Measurements from ENCODE around the gene USH2A.

DNA sequence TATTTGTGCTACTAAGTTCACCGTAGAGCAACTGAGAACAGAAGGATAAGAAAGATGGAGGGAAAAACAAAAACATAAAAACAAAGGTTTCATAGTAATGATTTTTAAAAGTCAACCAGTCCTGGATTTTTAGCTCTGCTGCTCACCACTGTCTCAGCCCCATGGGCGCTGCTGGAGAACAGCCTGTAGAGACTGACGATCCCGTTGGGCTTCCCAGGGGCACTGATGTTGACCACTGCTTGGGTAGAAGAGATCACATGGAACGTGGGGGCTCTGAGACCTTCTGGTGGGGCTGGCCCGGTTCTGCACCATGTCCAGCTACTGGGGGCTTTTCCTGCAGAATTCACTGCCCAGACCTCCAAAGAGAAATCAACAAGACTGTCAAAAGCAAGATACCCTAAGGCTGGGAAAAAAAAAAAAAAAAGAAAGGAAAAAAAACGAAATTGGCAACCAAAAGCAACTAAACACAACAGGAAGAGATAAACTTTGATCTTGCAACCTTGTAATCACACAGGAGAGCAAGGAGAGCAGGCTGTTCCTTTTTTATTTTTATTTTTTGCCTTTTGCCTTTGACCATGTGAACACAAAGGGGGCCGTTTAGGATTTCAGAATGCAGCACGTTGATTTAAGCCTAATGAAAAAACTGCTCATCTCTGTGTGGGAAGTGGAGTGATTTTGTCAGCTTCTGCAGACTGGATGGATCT is 772.6 kb downstream of the USH2A start:
- TF ChIP-seq, protein P1, sequence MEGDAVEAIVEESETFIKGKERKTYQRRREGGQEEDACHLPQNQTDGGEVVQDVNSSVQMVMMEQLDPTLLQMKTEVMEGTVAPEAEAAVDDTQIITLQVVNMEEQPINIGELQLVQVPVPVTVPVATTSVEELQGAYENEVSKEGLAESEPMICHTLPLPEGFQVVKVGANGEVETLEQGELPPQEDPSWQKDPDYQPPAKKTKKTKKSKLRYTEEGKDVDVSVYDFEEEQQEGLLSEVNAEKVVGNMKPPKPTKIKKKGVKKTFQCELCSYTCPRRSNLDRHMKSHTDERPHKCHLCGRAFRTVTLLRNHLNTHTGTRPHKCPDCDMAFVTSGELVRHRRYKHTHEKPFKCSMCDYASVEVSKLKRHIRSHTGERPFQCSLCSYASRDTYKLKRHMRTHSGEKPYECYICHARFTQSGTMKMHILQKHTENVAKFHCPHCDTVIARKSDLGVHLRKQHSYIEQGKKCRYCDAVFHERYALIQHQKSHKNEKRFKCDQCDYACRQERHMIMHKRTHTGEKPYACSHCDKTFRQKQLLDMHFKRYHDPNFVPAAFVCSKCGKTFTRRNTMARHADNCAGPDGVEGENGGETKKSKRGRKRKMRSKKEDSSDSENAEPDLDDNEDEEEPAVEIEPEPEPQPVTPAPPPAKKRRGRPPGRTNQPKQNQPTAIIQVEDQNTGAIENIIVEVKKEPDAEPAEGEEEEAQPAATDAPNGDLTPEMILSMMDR (IDR thresholded peaks at IDR 0.05; ENCODE audit: low read length), result no peak
- no peak for TF ChIP-seq EZH2 (optimal IDR thresholded peaks at IDR 0.05; ENCODE audit: low read depth, low read length)
